ENCODE results near the gene STX18. TPM values are rescaled to one million over a fixed set of nuclear protein-coding genes. Genes with fewer than 3 reads are reported as not detected.

The STX18 gene
- total RNA-seq, 1 donor from 2014 or later: 24.0 TPM

- DNase-seq (ENCODE audit: low spot score): no peak
- TF ChIP-seq, protein P1, sequence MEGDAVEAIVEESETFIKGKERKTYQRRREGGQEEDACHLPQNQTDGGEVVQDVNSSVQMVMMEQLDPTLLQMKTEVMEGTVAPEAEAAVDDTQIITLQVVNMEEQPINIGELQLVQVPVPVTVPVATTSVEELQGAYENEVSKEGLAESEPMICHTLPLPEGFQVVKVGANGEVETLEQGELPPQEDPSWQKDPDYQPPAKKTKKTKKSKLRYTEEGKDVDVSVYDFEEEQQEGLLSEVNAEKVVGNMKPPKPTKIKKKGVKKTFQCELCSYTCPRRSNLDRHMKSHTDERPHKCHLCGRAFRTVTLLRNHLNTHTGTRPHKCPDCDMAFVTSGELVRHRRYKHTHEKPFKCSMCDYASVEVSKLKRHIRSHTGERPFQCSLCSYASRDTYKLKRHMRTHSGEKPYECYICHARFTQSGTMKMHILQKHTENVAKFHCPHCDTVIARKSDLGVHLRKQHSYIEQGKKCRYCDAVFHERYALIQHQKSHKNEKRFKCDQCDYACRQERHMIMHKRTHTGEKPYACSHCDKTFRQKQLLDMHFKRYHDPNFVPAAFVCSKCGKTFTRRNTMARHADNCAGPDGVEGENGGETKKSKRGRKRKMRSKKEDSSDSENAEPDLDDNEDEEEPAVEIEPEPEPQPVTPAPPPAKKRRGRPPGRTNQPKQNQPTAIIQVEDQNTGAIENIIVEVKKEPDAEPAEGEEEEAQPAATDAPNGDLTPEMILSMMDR (IDR thresholded peaks at IDR 0.05; ENCODE audit: unreplicated experiment): no peak
- Mint-ChIP-seq H3K9me3 (ENCODE audit: unreplicated experiment) (no peaks in the 10 kb centered on the region), H3K27me3 (ENCODE audit: unreplicated experiment) (no peaks in the 10 kb centered on the region), H3K4me3 (ENCODE audit: unreplicated experiment) (no peak overlapping the region), H3K4me1 (ENCODE audit: unreplicated experiment) (peaks cover 20% of the 10 kb centered on the region), H3K27ac (ENCODE audit: unreplicated experiment) (no peak overlapping the region), H3K36me3 (ENCODE audit: low read depth, unreplicated experiment) (no peaks in the 10 kb centered on the region)
These were observed 15.4 kb downstream of the STX18 start for GRCh38 chr4:4526401-4526800.

DNA sequence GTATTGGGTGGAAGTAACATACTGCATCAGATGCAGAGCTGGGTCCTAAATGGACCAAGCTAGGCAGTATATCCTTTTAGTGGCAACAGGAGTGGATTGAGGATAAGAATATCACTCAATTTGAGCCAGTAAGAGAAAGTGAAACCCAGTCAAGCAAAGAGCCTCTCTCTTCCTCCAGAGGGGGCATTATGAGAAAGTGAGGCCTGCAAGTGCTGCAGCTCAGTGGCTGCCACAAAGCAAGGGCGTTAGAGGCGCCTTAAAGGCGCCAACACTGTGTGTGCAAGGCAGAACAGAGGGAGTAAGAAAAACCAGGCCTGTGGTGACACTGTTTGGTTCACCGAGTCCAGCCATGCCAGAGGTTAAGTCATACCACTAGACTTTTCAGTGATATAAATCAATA, 17.5 kb downstream of the STX18 start:
- Mint-ChIP-seq H3K27ac (ENCODE audit: unreplicated experiment) (no peak overlapping the region), H3K9me3 (ENCODE audit: unreplicated experiment) (no peaks in the 10 kb centered on the region), H3K27me3 (ENCODE audit: unreplicated experiment) (no peaks in the 10 kb centered on the region)

GRCh38 chr4:4521731-4522130, 20.1 kb downstream of the STX18 start:
- TF ChIP-seq, protein P1 (IDR thresholded peaks at IDR 0.05; ENCODE audit: unreplicated experiment): no peak
- H3K4me1 Mint-ChIP-seq (ENCODE audit: unreplicated experiment): peaks cover 20% of the 10 kb centered on the region
- H3K36me3 Mint-ChIP-seq (ENCODE audit: low read depth, unreplicated experiment): no peaks in the 10 kb centered on the region
- DNase-seq (ENCODE audit: low spot score): no peak
- no peak overlapping the region for H3K27ac Mint-ChIP-seq (ENCODE audit: unreplicated experiment)
- H3K4me3 Mint-ChIP-seq (ENCODE audit: unreplicated experiment): no peak overlapping the region
- no peaks in the 10 kb centered on the region for H3K9me3 Mint-ChIP-seq (ENCODE audit: unreplicated experiment)
- H3K27me3 Mint-ChIP-seq (ENCODE audit: unreplicated experiment): no peaks in the 10 kb centered on the region

More for the DNA sequence above, 17.5 kb downstream of the STX18 start:
- Mint-ChIP-seq H3K4me3 (ENCODE audit: unreplicated experiment) (no peak overlapping the region), H3K4me1 (ENCODE audit: unreplicated experiment) (peaks cover 20% of the 10 kb centered on the region), H3K36me3 (ENCODE audit: low read depth, unreplicated experiment) (no peaks in the 10 kb centered on the region)
- TF ChIP-seq, protein P1 (IDR thresholded peaks at IDR 0.05; ENCODE audit: unreplicated experiment): no peak
- peak; percentile 9 for DNase-seq (ENCODE audit: low spot score)

GRCh38 chr4:4521136-4521535, 20.7 kb downstream of the STX18 start:
- H3K27ac Mint-ChIP-seq (ENCODE audit: unreplicated experiment): no peak overlapping the region
- no peaks in the 10 kb centered on the region for H3K9me3 Mint-ChIP-seq (ENCODE audit: unreplicated experiment)
- peaks cover 17% of the 10 kb centered on the region for H3K4me1 Mint-ChIP-seq (ENCODE audit: unreplicated experiment)
- no peaks in the 10 kb centered on the region for H3K36me3 Mint-ChIP-seq (ENCODE audit: low read depth, unreplicated experiment)
- TF ChIP-seq, protein P1 (IDR thresholded peaks at IDR 0.05; ENCODE audit: unreplicated experiment): no peak
- H3K27me3 Mint-ChIP-seq (ENCODE audit: unreplicated experiment): no peaks in the 10 kb centered on the region
- no peak for DNase-seq (ENCODE audit: low spot score)
- H3K4me3 Mint-ChIP-seq (ENCODE audit: unreplicated experiment): no peak overlapping the region

DNA sequence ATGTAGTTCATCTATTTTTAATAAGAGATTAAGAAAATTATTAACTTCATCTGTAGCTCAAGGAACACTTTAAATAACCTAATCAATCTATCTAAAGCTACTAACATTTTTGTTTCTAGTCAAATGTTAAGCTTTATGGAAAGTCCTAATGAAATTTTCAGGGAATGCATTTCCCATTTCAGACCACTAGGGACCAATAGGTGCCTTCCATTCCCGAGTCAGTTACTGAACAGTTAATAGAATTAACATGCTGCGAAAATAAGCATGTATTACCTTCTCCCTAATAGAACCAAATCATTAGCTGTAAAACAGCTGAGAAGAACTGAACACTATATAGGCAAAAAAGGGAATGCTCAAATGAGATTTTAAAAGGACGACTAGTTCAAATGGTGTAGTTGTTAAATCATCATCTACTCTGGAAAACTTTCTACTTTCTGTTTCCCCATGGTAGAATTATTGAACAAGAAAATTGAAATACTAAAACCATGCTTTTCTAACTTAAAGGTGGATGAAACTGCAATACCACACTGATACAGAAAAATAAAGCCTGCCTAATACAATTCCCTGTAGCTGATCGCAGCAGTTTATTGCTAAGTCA, 22.5 kb downstream of the STX18 start:
- H3K9me3 Mint-ChIP-seq (ENCODE audit: unreplicated experiment): no peaks in the 10 kb centered on the region

More for the DNA sequence above, 22.5 kb downstream of the STX18 start:
- H3K27me3 Mint-ChIP-seq (ENCODE audit: unreplicated experiment): no peaks in the 10 kb centered on the region
- no peak overlapping the region for H3K27ac Mint-ChIP-seq (ENCODE audit: unreplicated experiment)
- no peaks in the 10 kb centered on the region for H3K36me3 Mint-ChIP-seq (ENCODE audit: low read depth, unreplicated experiment)
- TF ChIP-seq, protein P1 (IDR thresholded peaks at IDR 0.05; ENCODE audit: unreplicated experiment): peak; percentile 72
- no peak overlapping the region for H3K4me3 Mint-ChIP-seq (ENCODE audit: unreplicated experiment)
- no peak for DNase-seq (ENCODE audit: low spot score)
- peaks cover 7% of the 10 kb centered on the region for H3K4me1 Mint-ChIP-seq (ENCODE audit: unreplicated experiment)

Measured in endothelial cell (in vitro differentiated cells).